C1 segment of cervical spinal cord (tissue), 14 donors: ENCODE results near the gene GPR155.
"Not testable (repeated sequence)": the region's sequence is repeated elsewhere in the genome, so short reads cannot be mapped to it uniquely, and the experiment has no call there.

Experiments used
- DNase-seq, 14 donors: peaks; one replicate each; lab custom pipeline; 2025; lab: John Stamatoyannopoulos, UW

Gene GPR155

DNA sequence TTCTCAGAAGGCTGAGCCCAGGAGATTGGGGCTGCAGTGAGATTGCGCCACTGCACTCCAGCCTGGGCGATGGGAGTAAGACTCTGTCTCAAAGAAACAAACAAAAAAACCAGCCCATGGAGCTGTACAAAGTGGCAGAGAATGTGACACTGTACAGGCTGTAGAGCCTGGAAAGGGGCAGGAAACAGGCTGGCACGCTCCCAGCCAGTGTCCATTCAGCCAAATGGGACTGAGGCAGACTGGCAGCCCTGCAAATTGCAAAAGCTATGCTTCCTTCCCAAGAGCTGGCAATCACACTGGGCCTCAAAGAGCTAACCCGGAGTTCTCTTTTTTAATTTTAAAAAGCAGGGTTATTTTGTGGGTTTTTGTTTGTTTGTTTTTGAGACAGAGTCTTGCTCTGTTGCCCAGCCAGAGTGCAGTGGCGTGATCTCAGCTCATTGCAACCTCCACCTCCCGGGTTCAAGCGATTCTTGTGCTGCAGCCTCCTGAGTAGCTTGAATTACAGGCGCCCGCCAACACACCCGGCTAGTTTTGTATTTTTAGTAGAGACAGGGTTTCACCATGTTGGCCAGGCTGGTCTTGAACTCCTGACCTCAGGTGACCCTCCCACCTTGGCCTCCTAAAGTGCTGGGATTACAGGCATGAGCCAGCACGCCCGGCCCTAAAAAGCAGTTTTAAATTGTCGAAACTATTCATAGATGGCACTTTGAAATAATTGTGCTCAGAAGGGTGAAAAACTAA is 48.5 kb downstream of the GPR155 start:
- DNase-seq = peak in 13 of 14 donors; percentile 7 to 85 (median 65)

DNA sequence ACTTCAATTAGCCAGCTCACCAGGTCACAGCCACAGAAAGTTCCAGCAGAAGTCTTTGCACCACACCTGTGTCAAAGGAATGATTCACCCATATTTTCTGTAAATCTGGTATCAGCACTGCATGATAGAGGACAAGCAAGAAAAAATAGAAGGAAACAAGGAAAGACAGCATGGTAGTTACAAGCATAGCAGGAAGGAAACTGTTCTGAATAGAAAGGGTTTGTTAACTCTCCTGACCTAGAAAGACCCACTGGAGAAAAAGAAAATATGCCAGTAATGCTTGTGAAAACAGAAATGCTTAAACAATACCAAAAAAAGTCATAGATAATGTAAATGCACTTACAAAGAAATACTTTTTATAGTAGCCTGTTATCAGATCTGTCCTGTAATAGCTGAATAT is 50.5 kb downstream of the GPR155 start:
- DNase-seq = no peak

DNA sequence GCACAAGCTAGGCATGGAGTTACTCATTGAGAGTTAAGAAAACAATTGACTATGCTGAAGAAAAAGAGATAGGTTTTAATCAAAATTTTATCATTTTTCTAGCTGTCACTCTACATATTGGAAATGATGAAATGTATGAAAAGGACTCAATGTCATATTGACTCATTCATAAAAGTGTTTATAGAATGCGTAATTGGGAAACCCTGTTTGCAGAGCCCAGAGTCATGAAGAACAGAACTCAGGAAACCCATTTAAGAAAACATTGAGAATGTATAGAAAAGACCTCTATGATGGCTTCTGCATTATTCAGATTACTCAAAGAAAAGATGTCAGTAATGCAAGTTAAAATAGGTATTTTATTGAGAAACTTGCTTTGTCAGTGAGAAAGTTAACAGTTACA is 54.9 kb downstream of the GPR155 start:
- DNase-seq = no peak

DNA sequence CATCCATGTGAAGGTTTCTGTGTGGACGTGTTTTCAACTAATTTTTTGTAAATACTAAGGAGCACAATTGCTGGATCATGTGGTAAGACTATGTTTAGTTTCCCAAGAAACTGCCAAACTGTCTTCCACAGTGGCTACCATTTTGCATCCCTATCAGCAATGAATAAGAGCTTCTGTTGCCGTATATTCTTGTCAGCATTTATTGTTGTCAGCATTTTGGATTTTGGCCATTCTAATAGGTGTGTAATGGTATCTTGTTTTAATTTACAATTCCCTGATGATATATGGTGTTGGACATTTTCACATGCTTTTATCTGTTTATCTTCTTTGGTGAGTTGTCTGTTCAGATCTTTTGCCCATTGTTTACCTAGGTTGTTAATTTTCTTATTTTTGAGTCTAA is 56.8 kb downstream of the GPR155 start:
- no peak for DNase-seq

DNA sequence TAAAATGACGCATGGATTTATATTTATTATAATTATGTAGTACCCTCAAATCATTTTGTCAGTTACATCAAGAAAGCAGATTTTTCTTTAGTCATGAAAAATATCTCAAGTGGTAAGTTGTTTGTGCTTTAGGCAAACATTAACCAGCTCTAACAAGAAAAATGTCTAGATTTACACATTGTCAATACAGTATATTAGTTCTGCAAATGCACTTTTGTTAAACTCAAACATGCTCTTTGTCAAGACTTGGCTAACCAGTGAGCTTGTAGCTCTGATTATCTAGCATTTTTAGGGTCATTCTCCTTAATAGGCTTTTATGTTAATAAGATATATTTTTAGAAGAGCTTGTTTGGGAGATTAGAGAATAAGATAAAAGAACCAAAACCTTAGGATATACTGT is 58.6 kb downstream of the GPR155 start:
- DNase-seq = no peak

DNA sequence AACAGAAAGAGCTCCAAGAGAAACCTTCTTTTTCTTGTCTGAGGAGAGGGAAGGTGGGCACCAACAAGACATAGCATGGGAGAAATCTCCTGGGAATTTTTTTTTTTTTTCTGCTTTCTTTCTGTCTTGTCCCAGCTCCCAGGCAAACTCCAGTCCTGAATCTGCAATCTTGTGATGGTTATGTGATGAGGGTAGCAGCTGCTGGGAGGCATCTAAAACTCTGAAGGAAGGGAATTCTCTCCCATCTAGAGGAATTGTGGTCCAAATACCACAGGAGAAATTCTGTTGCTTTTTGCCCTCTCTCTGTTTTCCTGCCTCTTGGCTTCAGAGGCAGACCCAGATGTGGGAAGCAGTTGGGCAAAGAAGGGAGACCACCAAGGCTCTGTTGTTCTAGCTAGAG is 74.6 kb downstream of the GPR155 start:
- DNase-seq = no peak

DNA sequence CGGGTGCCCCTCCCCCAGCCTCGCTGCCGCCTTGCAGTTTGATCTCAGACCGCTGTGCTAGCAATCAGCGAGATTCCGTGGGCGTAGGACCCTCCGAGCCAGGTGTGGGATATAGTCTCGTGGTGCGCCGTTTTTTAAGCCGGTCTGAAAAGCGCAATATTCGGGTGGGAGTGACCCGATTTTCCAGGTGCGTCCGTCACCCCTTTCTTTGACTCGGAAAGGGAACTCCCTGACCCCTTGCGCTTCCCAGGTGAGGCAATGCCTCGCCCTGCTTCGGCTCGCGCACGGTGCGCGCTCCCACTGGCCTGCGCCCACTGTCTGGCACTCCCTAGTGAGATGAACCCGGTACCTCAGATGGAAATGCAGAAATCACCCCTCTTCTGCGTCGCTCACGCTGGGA is 76.8 kb downstream of the GPR155 start:
- not testable (repeated sequence) for DNase-seq

DNA sequence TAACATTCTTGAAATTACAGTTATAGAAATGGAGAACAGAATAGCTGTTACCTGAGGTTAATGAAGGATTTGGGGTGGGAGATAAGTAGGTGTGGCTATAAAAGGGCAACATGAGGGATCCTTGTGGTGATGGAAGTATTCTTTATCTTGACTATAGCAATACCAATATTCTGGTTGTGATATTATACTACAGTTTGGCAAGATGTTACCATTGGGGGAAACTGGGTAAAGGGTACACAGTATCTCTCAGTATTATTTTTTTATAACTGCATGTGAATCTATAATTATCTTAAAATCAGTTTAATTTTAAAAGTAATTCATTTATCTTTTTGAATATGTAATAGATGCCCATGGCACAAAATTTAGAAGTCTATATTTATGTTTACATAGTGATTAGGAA is 83.2 kb downstream of the GPR155 start:
- no peak for DNase-seq

DNA sequence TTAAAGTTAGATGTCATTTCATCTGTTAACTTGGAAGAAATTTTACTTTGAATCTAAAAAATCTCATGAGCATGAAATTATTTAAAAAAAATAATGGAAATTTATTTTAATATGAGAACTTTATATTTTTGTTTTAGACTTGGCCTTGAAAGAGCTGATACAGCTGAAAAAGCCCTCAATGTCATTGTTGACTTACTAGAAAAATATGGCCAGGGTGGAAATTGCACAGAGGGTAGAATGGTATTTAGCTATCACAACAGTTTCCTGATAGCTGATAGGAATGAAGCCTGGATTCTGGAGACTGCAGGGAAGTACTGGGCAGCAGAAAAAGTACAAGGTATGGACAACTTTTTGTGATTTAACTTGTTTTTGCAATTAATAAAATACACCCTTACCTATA is 86.0 kb downstream of the GPR155 start:
- DNase-seq = no peak

DNA sequence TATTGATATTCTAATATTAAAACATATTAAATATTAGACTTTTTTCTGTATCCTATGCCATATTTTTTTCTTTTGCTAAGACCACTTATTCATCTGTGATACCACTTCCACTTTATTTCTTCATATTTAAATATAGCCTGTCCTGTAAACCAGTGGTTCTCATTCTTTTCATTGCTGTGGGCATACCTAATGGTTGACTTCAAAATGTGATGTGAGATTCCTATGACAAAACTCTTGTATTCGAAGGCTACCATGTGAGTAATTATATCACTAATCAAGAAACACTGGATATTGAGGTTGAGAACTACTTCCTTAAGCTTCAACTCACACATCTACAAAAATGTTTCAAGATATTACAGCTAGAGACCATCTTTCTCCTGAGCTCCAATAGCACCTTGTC is 87.7 kb downstream of the GPR155 start:
- no peak for DNase-seq

DNA sequence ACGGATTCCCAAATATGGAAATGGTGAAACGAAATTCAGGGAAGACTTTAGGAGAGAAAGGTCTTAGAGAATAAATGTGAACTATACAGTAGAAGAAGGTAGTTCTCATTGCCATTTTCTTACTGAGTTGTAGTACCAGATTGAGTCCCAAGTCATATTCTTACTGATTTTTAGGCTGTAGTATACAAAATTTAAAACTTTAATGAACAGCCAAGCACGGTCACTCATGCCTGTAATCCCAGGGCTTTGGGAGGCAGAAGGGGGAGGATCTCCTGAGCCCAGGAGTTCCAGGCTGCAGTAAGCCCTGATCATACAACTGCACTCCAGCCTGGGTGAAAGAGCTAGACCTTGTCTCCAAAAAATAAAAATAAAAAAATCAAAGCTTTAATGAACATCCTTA is 89.1 kb downstream of the GPR155 start:
- DNase-seq = no peak

DNA sequence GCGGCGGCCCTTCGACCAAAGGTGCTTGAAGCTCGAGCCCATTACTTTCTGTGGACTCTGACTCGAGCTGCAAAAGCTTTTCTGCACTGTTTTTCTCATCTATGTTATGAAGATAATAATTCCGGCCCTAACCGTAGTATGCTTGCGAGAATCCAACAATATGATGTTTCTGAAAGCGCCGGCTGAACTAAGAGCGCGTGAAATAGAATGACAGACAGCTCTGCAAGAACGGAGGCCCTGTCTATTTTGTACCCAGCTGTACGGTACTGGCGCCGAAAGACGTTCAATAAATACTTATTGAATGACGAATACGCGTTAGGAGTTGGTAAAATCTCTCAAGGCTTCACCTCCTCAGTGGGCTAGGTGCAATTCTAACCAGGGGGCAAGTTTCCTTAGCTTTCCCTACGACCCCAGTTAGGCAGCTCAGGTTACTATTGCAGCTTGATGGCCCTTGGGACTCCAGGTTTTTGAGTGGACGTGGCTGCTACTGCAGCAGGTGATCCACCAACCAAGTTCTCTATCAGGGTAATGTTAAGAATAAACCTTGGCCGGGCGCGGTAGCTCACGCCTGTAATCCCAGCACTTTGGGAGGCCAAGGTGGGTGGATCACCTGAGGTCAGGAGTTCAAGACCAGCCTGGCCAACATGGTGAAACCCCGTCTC is 90.7 kb downstream of the GPR155 start:
- peak in 1 of 14 donors; percentile 49 for DNase-seq

DNA sequence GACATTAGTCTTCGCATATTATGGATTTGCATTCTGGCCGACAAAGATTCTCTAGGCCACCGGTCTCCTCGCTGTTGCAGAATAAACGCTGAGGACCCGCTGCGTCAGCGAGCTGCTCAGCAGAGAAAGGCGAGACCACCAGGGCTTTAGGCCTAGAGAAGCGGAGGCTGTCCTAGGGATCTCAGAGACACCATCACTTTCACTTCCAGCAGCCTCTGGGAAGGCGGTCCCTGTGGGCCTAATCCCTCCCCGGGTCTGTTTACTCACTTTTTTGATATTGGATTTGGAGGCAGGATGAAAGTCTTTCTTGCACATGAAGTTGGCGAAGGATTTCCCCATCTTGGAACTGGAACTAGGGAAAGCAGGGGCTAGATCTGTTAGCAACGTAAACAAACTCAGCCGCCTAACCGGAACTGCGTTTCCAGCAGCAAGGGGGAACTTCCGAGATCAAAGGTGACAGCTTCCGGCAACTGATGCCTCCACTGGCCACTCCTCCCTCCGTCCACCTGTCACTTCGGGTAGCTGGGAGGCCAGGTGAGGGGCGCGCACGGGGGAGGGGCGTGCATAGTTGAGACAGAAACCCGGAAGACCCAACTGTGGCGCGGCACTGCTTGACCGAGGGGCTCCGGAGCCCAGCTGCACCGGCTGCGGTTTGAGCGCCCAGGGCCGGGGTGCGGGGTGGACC is 91.4 kb downstream of the GPR155 start, which contains the start of gene SCRN3:
Gene SCRN3, plus strand, starts transcription at position 447 of the 685 bp plus-strand sequence. CDS start 2,554 bp downstream, outside the sequence.
- DNase-seq = peak; percentile 2 to 86 (median 76)

DNA sequence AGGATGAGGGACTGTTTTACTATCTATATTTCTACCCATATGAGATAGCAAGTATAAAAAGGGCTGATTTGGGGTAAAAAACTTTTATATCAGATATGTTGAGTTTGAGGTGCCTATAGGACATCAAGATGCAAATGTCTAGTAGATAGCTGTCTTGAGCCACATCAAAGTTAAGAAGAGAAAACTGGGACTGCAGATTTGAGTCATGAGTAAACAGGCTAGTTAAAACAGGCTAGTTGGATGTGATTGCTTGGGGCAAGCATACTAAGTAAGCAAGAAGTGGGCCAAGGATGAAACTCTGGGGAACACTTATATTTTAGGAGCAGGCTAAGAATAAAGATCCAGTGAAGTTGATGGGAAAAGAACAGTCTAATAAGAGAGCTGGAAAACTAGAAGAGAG is 94.1 kb downstream of the GPR155 start:
- DNase-seq = no peak

DNA sequence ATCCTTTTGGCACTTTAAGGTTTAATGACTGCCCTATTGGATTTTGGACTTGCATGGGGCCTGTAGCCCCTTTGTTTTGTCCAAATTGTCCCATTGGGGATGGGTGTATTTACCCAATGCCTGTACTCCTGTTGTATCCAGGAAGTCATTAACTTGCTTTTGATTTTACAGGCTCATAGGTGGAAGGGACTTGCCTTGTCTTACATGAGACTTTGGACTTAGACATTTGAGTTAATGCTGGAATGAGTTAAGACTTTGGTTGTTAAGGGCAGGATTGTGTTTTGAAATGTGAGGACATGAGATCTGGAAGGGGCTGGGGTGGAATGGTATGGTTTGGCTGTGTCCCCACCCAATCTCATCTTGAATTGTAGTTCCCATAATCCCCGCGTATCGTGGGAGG is 96.5 kb downstream of the GPR155 start:
- DNase-seq = not testable (repeated sequence)

DNA sequence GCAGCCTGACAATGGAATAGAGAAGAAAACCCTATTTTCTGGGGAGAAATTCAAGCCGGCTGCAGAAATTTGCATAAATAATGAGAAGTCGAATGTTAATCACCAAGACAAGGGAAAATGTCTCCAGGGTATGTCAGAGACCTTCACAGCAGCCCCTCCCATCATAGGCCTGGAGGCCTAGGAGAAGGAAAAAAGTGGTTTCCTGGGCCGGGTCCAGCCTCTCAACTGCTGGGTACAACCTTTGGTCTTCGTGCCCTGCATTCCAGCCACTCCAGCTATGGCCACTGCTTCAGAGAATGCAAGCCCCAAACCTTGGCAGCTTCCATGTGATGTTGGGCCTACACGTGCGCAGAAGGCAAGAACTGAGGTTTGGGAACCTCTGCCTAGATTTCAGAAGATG is 97.3 kb downstream of the GPR155 start:
- no peak for DNase-seq

DNA sequence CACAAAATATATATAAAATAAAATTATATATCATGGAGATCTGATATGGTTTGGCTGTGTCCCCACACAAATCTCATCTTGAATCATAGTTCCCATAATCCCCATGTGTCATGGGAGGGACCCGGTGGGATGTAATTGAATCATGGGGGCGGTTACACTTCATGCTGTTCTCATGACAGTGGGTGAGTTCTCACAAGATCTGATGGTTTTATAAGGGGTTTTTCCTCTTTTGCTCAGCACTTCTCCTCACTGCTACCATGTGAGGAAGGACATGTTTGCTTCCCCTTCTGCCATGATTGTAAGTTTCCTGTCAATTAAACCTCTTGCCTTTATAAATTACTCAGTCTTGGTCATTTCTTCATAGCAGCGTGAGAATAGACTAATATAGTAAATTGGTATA is 98.1 kb downstream of the GPR155 start:
- DNase-seq = not testable (repeated sequence)

DNA sequence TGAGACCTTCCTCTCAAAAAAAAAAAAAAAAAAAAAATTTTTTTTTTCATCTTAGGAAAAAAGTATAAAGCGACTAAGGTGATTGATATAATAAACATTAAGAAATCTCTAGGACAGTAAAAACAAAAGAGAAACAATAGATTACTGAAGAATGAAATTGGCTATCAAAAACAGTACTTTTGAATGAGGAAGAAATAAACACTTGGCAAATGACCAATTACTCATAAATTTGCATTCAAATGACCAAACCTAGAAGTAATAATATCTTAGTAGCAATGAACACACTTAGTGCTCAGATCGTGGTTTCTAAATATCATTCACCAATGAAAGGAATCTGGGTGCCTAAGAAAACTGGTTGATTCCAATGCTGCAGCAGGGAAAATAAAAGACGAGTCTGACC is 101.6 kb downstream of the GPR155 start:
- no peak for DNase-seq

DNA sequence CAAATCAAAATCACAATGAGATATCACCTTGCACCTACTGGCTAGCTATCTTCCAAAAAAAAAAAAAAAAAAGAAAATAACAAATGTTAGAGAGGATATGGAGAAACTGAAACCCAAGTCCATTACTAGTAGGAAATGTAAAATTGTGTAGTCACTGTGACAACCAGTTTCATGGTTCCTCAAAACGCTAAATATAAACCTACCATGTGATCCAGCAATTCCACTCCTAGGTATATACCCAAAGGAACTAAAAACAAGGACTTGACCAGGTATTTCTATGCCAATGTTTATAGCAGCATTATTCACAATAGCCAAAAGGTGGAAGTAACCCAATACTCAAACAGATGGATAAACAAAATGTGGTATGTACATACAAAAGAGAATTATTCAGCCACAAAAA is 103.0 kb downstream of the GPR155 start:
- DNase-seq = no peak
